MCF 10A (cell line): ENCODE data around the gene DLEC1. TPM values are rescaled to one million over a fixed set of nuclear protein-coding genes. Genes with fewer than 3 reads are reported as not detected.
"Not testable (repeated sequence)": the region's sequence is repeated elsewhere in the genome, so short reads cannot be mapped to it uniquely, and the experiment has no call there.

Experiments used
- BruUV-seq: library from RNA; stranded (reverse); fragments of 400-500 nt; replicated peaks from 2 replicates; lab custom pipeline; 2021; lab: Mats Ljungman, UMichigan
- CTCF ChIA-PET: fragments of 300-600 bp; sonication (Branson Sonifier 250); formaldehyde crosslinking; extraction: SDS; loops from one replicate; lab custom pipeline; 2021; ENCODE audit warnings: antibody characterized with exemption, inconsistent platforms; lab: Yijun Ruan, JAX
- POLR2A ChIA-PET: fragments of 300-600, 350-650 bp; sonication (Branson Sonifier 250); formaldehyde crosslinking; extraction: SDS; loops from one replicate; lab custom pipeline; 2020; ENCODE audit warnings: antibody characterized with exemption, inconsistent platforms; lab: Yijun Ruan, JAX
- DNase-seq: peaks from one replicate; pipeline ENCODE4 v3.0.0-alpha.2; 2018; ENCODE audit not compliant: unreplicated experiment
- H3K27ac Mint-ChIP-seq: one replicate; pipeline ENCODE4 v1.8.0; 2022; ENCODE audit warnings: mild to moderate bottlenecking, low read depth, mixed read lengths; ENCODE audit not compliant: unreplicated experiment
- H3K27me3 Mint-ChIP-seq: one replicate; pipeline ENCODE4 v1.8.0; 2022; ENCODE audit warnings: mixed read lengths; ENCODE audit not compliant: insufficient read depth, unreplicated experiment
- H3K36me3 Mint-ChIP-seq: one replicate; pipeline ENCODE4 v1.8.0; 2022; ENCODE audit warnings: mild to moderate bottlenecking, moderate library complexity, mixed read lengths; ENCODE audit not compliant: insufficient read depth, unreplicated experiment
- H3K4me1 Mint-ChIP-seq: one replicate; pipeline ENCODE4 v1.8.0; 2022; ENCODE audit warnings: mixed read lengths; ENCODE audit not compliant: insufficient read depth, unreplicated experiment
- H3K4me3 Mint-ChIP-seq: one replicate; pipeline ENCODE4 v1.8.0; 2022; ENCODE audit warnings: mild to moderate bottlenecking, moderate library complexity, mixed read lengths; ENCODE audit not compliant: unreplicated experiment
- H3K9me3 Mint-ChIP-seq: one replicate; pipeline ENCODE4 v1.8.0; 2022; ENCODE audit warnings: mixed read lengths; ENCODE audit not compliant: unreplicated experiment
- intact Hi-C: fragments of 100-400 bp; cut with micrococcal nuclease; formaldehyde crosslinking; loops from 2 replicates; pipeline ENCODE4 v1.14.1; 2022
- total RNA-seq: library from RNA; stranded (reverse); gene quantifications from 2 replicates; pipeline ENCODE4 v1.2.3, GENCODE V29; 2022
- TF ChIP-seq, protein P1 (sequence below): fragments of 200-600 bp; IDR thresholded peaks from one replicate; pipeline ENCODE4 v1.8.0; 2022; ENCODE audit warnings: antibody characterized with exemption, mild to moderate bottlenecking; ENCODE audit not compliant: unreplicated experiment

Gene DLEC1
- total RNA-seq, 1 experiment from 2014 or later: 1.3 TPM

DNA sequence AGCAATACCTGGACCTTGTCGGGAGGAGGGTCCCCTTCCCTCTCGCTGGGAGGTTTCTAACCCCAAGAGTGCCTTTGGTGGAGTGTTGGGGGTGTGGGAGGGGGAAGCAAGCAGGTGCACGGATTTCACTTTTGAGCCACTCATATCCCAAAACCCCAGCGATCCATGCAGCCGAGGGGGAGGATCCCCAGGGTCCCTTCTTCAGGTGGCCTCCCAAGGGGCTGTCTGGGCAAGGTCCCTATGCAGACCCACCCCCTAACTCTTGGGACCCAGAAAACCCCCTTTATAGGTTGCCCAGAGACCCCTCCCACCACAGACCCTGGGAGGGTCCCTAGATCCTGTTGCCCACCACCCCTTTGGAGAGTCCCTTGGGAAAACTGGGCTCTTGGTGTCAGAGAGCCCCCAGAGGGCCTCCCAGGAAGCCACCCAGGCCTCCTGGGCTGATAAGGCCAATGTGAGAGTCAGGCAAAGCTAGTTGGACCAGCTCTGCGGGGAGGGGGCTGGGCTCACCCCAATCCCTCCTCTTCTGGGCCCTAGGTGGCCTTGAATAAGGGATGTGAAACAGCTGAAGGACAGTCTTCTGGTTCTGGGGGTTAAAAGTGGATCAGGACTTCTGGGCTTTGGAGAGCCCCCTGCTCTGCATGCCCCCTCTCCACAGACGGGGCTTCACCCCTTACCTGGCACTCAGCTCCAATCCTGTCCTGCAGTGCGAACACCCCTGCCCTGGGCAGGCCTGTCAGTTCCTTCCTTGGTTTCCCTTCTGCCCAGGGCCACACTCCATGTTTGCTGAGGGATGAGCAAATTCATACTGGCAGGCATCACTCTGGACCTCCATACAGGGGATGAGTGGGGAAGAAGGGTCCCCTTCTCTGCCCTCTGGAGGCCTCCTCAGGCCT, 8.6 kb upstream of the DLEC1 start:
- DNase-seq: no peak
- ChIA-PET CTCF (interaction anchor here (1.2 to 2.3 kb wide), 2 partner anchors 27 to 316 kb away, joined by 4 to 10 read pairs; partner anchors contain the start of gene XYLB), POLR2A (interaction anchor here (1.4 to 2.7 kb wide), 2 partner anchors 107 to 135 kb away, joined by 4 to 12 read pairs; partner anchors contain the start of genes ACAA1 and OXSR1)
- intact Hi-C loops: no loop called here
- TF ChIP-seq, protein P1, sequence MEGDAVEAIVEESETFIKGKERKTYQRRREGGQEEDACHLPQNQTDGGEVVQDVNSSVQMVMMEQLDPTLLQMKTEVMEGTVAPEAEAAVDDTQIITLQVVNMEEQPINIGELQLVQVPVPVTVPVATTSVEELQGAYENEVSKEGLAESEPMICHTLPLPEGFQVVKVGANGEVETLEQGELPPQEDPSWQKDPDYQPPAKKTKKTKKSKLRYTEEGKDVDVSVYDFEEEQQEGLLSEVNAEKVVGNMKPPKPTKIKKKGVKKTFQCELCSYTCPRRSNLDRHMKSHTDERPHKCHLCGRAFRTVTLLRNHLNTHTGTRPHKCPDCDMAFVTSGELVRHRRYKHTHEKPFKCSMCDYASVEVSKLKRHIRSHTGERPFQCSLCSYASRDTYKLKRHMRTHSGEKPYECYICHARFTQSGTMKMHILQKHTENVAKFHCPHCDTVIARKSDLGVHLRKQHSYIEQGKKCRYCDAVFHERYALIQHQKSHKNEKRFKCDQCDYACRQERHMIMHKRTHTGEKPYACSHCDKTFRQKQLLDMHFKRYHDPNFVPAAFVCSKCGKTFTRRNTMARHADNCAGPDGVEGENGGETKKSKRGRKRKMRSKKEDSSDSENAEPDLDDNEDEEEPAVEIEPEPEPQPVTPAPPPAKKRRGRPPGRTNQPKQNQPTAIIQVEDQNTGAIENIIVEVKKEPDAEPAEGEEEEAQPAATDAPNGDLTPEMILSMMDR: no peak
- Mint-ChIP-seq H3K4me1 (peaks cover 26% of the 10 kb centered on the region), H3K9me3 (no peaks in the 10 kb centered on the region), H3K27me3 (no peaks in the 10 kb centered on the region), H3K27ac (peak overlapping the region; percentile 78), H3K4me3 (peak overlapping the region; percentile 5), H3K36me3 (no peaks in the 10 kb centered on the region)
- BruUV-seq: no TSS peak

DNA sequence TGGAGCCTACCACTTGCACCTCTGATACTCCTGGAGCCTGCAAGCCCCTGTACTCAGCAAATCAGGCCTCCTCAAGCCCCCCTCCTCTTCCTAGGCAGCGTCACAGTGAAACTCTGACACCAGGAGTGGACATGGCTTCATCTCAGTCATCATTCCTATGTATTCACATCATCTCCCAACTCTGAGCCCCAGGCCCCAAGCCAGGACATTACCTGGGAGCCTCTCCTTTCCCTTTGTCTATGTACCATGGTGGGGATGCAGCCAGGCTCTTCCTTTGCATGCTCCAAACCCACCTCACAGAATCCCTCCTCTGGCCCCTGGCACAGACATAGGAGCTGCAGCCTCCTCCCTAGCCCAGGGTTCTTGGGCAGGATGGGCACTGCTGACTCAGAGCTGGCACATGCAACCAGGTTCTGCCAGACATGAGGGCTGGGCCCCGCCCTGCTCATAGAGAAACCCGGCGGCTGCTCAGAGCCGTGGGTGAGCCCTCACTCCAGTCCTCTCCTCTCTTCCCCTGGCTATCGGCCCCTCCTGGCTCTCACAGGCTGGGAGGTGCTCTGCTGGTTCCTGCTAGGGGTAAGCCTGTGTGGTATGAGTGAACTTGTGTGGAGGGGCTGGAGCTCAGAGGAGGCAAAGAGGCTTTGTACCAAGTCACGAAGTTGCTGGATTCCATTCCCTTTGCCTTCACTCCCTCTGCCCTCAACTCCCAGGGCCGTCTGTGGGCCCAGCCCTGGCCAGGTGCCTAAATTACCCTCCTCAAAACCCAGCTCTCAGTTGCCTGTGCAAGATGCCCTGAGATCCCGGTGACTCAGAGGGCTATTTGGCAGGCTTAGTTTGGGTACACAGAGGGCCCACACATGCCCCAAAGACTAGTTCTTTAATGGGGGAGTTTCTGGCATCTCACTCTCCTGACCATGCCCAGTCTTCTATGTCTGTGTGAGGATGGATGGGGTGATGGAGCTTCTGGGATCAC, 7.7 kb upstream of the DLEC1 start:
- no peaks in the 10 kb centered on the region for H3K9me3 Mint-ChIP-seq
- CTCF ChIA-PET: interaction anchor here (0.6 to 2.3 kb wide), 7 partner anchors 13 to 661 kb away, joined by 3 to 10 read pairs (median 4); partner anchors contain the start of gene XYLB
- H3K27me3 Mint-ChIP-seq: no peaks in the 10 kb centered on the region

DNA sequence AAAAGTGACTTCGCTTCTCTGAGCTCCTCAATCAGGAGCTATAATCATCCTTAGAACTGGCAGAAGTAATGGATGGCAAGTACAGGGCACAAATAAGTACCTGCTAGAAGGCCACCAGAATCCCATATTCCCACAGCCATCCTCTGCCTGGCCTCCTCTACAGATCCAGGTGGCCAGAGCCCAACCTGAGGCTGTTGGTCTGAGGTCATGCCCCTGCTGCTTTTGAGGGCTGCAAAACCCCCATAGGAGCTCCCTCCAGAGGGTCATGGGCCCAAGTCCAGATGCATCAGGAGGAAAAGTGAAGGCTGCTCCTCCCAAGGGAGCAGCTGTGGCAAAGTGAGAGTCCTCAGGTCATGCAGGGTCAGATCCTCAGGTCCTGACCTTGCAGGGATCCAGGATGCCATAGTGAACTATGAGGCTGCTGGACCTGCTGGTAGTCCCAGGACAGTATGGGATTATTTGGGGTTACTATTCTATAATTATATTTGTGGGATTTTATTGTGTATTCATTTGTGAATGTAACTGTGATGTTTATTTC, 6.6 kb upstream of the DLEC1 start:
- BruUV-seq: no TSS peak
- Mint-ChIP-seq H3K27me3 (no peaks in the 10 kb centered on the region), H3K4me1 (peaks cover 19% of the 10 kb centered on the region), H3K27ac (no peak overlapping the region), H3K36me3 (no peaks in the 10 kb centered on the region), H3K9me3 (no peaks in the 10 kb centered on the region), H3K4me3 (no peak overlapping the region)
- ChIA-PET CTCF (interaction anchor here (1.1 to 2.3 kb wide), 2 partner anchors 26 to 29 kb away, joined by 3 to 10 read pairs; no protein-coding TSS in a partner anchor), POLR2A (interaction anchor here (1.0 to 2.7 kb wide), 3 partner anchors 86 to 178 kb away, joined by 3 to 12 read pairs (median 5); partner anchors contain the start of gene ACAA1)
- no peak for DNase-seq
- intact Hi-C loops: no loop called here
- TF ChIP-seq, protein P1: no peak

More for the DNA sequence above, 7.7 kb upstream of the DLEC1 start:
- H3K4me3 Mint-ChIP-seq: peak overlapping the region; percentile 5
- DNase-seq: peak; percentile 93
- POLR2A ChIA-PET: interaction anchor here (0.7 to 2.7 kb wide), 6 partner anchors 11 to 177 kb away, joined by 3 to 12 read pairs (median 4); partner anchors contain the start of genes ACAA1 and OXSR1
- intact Hi-C loops: no loop called here
- BruUV-seq: TSS peak; percentile 47
- peaks cover 19% of the 10 kb centered on the region for H3K4me1 Mint-ChIP-seq
- H3K27ac Mint-ChIP-seq: peak overlapping the region; percentile 78
- TF ChIP-seq, protein P1: no peak
- H3K36me3 Mint-ChIP-seq: no peaks in the 10 kb centered on the region

DNA sequence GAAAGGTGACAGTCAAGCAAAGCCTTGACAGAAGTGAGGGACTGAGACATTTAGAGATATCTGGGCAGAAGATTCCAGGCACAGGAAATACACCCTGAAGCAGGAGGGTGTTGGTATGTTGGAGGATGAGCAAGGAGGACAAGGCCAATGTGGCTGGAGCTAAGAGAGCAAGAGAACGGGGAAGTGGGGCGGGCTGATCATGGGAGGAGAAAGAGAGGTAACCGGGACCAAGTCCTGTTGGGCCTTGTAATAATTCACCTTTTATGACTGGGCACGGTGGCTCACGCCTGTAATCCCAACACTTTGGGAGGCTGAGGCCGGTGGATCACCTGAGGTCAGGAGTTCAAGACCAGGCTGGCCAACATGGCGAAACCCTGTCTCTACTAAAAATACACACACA, 5.4 kb upstream of the DLEC1 start:
- H3K27ac Mint-ChIP-seq, BruUV-seq, CTCF ChIA-PET, intact Hi-C loops, H3K27me3 Mint-ChIP-seq, H3K36me3 Mint-ChIP-seq, H3K4me3 Mint-ChIP-seq, H3K9me3 Mint-ChIP-seq, DNase-seq: not testable (repeated sequence)
- POLR2A ChIA-PET: interaction anchor here (2.7 kb wide), 1 partner anchor 104 kb away, joined by 12 read pairs; the partner anchor contains the start of gene ACAA1
- H3K4me1 Mint-ChIP-seq: peaks cover 19% of the 10 kb centered on the region

DNA sequence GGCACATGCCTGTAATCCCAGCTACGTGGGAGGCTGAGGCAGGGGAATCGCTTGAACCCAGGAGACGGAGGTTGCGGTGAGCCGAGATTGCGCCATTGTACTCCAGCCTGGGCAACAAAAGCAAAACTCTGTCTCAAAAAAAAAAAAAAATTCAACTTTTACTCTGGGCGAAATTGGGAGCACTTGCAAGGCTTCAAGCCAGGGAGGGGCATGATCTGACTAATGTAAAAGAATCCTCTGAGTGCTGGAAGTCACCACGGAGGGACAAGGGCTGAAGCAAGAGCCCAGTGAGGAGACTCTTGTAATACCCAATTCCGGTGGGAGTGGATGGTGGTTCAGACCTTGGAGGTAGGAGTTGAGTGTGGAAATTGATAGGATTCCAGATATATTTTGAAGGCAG, 4.7 kb upstream of the DLEC1 start:
- H3K4me3 Mint-ChIP-seq, H3K27me3 Mint-ChIP-seq, DNase-seq, BruUV-seq, POLR2A ChIA-PET, intact Hi-C loops, H3K27ac Mint-ChIP-seq, H3K36me3 Mint-ChIP-seq, H3K9me3 Mint-ChIP-seq: not testable (repeated sequence)
- CTCF ChIA-PET: interaction anchor here (0.6 to 0.8 kb wide), 3 partner anchors 72 to 1306 kb away, joined by 4 to 6 read pairs (median 4); no protein-coding TSS in a partner anchor
- peaks cover 19% of the 10 kb centered on the region for H3K4me1 Mint-ChIP-seq
